HL-60 (cell line): ENCODE data around the gene PNMA8B.

Experiments
- DNase-seq, 2 experiments: peaks; one replicate each; pipeline ENCODE4 v3.0.0-alpha.2; 2010 to 2020; ENCODE audit warnings: low read depth in 1 of 2, low spot score in 1 of 2
- H3K27ac ChIP-seq: fragments of 250-450 bp; sonication (Bioruptor Pico); replicated peaks from 2 replicates; pipeline ENCODE4 v1.5.1; 2020; ENCODE audit warnings: mild to moderate bottlenecking, moderate library complexity
- H3K27me3 ChIP-seq: fragments of 250-450 bp; sonication (Bioruptor Pico); 2 replicates; pipeline ENCODE4 v1.5.1; 2021; ENCODE audit warnings: mild to moderate bottlenecking, moderate library complexity; ENCODE audit not compliant: insufficient read depth, poor library complexity, severe bottlenecking
- H3K4me3 ChIP-seq: replicated peaks from 2 replicates; pipeline ENCODE4 v1.5.1; 2011; ENCODE audit warnings: mild to moderate bottlenecking, control low read depth, low read length; ENCODE audit not compliant: insufficient read depth
- GABPA ChIP-seq: IDR thresholded peaks from 2 replicates; pipeline ENCODE4 v1.6.1; 2012; ENCODE audit warnings: low read depth
- POLR2AphosphoS5 ChIP-seq: IDR thresholded peaks from 2 replicates; pipeline ENCODE4 v1.6.1; 2012; ENCODE audit warnings: low read depth
- SPI1 ChIP-seq: IDR thresholded peaks from 2 replicates; pipeline ENCODE4 v1.6.1; 2012; ENCODE audit warnings: low read depth, mild to moderate bottlenecking, borderline replicate concordance
- TF ChIP-seq, protein P1 (sequence below): IDR thresholded peaks from 2 replicates; pipeline ENCODE4 v1.6.1; 2012; ENCODE audit warnings: low read depth; ENCODE audit not compliant: insufficient replicate concordance
- TF ChIP-seq, protein P2 (sequence below): IDR thresholded peaks from one replicate; pipeline ENCODE4 v1.5.1; 2011; ENCODE audit warnings: low read length, control low read depth, inconsistent platforms; ENCODE audit not compliant: insufficient read depth

Gene PNMA8B

GRCh38 chr19:46461537-46461936 is 34.1 kb downstream of the PNMA8B start:
- TF ChIP-seq, protein P1, sequence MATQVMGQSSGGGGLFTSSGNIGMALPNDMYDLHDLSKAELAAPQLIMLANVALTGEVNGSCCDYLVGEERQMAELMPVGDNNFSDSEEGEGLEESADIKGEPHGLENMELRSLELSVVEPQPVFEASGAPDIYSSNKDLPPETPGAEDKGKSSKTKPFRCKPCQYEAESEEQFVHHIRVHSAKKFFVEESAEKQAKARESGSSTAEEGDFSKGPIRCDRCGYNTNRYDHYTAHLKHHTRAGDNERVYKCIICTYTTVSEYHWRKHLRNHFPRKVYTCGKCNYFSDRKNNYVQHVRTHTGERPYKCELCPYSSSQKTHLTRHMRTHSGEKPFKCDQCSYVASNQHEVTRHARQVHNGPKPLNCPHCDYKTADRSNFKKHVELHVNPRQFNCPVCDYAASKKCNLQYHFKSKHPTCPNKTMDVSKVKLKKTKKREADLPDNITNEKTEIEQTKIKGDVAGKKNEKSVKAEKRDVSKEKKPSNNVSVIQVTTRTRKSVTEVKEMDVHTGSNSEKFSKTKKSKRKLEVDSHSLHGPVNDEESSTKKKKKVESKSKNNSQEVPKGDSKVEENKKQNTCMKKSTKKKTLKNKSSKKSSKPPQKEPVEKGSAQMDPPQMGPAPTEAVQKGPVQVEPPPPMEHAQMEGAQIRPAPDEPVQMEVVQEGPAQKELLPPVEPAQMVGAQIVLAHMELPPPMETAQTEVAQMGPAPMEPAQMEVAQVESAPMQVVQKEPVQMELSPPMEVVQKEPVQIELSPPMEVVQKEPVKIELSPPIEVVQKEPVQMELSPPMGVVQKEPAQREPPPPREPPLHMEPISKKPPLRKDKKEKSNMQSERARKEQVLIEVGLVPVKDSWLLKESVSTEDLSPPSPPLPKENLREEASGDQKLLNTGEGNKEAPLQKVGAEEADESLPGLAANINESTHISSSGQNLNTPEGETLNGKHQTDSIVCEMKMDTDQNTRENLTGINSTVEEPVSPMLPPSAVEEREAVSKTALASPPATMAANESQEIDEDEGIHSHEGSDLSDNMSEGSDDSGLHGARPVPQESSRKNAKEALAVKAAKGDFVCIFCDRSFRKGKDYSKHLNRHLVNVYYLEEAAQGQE, result no peak
- TF ChIP-seq POLR2AphosphoS5 (no peak), SPI1 (no peak), GABPA (no peak)
- TF ChIP-seq, protein P2, sequence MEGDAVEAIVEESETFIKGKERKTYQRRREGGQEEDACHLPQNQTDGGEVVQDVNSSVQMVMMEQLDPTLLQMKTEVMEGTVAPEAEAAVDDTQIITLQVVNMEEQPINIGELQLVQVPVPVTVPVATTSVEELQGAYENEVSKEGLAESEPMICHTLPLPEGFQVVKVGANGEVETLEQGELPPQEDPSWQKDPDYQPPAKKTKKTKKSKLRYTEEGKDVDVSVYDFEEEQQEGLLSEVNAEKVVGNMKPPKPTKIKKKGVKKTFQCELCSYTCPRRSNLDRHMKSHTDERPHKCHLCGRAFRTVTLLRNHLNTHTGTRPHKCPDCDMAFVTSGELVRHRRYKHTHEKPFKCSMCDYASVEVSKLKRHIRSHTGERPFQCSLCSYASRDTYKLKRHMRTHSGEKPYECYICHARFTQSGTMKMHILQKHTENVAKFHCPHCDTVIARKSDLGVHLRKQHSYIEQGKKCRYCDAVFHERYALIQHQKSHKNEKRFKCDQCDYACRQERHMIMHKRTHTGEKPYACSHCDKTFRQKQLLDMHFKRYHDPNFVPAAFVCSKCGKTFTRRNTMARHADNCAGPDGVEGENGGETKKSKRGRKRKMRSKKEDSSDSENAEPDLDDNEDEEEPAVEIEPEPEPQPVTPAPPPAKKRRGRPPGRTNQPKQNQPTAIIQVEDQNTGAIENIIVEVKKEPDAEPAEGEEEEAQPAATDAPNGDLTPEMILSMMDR, result no peak
- Histone ChIP-seq H3K4me3 (no peak overlapping the region), H3K27me3 (no peaks in the 10 kb centered on the region), H3K27ac (no peak overlapping the region)
- DNase-seq, result no peak

DNA sequence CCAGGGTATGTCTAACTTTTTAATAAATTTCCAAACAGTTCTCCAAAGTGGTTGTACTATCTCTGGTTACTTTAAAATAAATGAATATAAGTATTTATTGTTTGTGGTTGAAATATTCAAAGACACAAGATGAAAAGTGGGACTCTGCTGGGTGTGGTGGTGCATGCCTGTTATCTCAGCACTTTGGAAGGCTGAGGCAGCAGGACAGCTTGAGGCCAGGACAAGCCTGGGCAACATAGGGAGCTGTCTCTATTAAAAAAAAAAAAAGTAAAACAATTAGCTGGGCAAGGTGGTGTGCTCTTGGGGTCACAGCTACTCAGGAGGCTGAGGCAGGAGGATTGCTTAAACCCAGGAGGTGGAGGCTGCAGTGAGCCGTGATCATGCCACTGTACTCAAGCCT is 34.7 kb downstream of the PNMA8B start:
- no peak for TF ChIP-seq POLR2AphosphoS5
- TF ChIP-seq, protein P2, result no peak
- TF ChIP-seq, protein P1, result no peak
- TF ChIP-seq GABPA, result no peak
- no peak for TF ChIP-seq SPI1
- Histone ChIP-seq H3K4me3 (no peak overlapping the region), H3K27ac (no peak overlapping the region), H3K27me3 (no peaks in the 10 kb centered on the region)
- no peak for DNase-seq

DNA sequence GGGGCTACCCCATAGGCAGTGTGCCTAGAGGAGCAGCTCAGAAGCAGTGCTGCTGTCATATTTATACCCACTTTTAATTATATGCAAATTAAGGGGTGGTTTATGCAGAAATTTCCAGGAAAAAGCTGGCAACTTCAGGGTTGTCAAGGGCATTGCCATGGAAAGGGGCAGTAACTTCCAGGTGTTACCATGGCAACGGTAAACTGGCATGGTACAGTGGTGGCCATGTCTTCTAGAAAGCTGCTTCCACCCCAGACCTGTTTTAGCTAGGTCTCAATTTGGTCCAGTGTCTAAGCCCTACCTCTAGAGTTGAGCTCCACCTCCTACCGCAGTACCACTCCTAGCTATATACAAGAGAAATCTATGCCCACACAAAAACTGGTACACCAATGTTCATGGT is 35.6 kb downstream of the PNMA8B start:
- Histone ChIP-seq H3K4me3 (no peak overlapping the region), H3K27me3 (no peaks in the 10 kb centered on the region), H3K27ac (no peak overlapping the region)
- DNase-seq, result no peak
- TF ChIP-seq, protein P1, result no peak
- no peak for TF ChIP-seq GABPA
- TF ChIP-seq, protein P2, result no peak
- TF ChIP-seq POLR2AphosphoS5, result no peak
- TF ChIP-seq SPI1, result no peak
